GM06990 (cell line): Measurements from ENCODE around the gene STX7.

ENCODE experiments used
- DNase-seq: peaks from one replicate; pipeline ENCODE4 v3.0.0-alpha.2; 2011; ENCODE audit not compliant: insufficient read length; ENCODE audit errors: extremely low read depth
- H3K27me3 ChIP-seq: replicated peaks from 2 replicates; pipeline ENCODE4 v1.6.0; 2011; ENCODE audit warnings: low read length; ENCODE audit not compliant: control insufficient read depth, insufficient read depth
- H3K36me3 ChIP-seq: 2 replicates; pipeline ENCODE4 v1.5.1; 2011; ENCODE audit warnings: low read length; ENCODE audit not compliant: control insufficient read depth, insufficient read depth
- H3K4me3 ChIP-seq: replicated peaks from 2 replicates; pipeline ENCODE4 v1.5.1; 2011; ENCODE audit warnings: low read depth, mild to moderate bottlenecking, control low read depth, low read length
- CTCF ChIP-seq: IDR thresholded peaks from 2 replicates; pipeline ENCODE4 v1.5.1; 2011; ENCODE audit warnings: low read length, control low read depth, mild to moderate bottlenecking, inconsistent platforms; ENCODE audit not compliant: insufficient read depth, poor library complexity, severe bottlenecking

STX7 gene

GRCh38 chr6:132414322-132414721 is 98.6 kb downstream of the STX7 start:
- no peaks in the 10 kb centered on the region for H3K36me3 ChIP-seq
- DNase-seq: no peak
- no peaks in the 10 kb centered on the region for H3K27me3 ChIP-seq
- H3K4me3 ChIP-seq: no peak overlapping the region
- TF ChIP-seq CTCF: no peak

- Histone ChIP-seq H3K36me3 (no peaks in the 10 kb centered on the region), H3K27me3 (no peaks in the 10 kb centered on the region), H3K4me3 (no peak overlapping the region)
- no peak for DNase-seq
- TF ChIP-seq CTCF: no peak
These were observed 99.5 kb downstream of the STX7 start for GRCh38 chr6:132413499-132413802.

GRCh38 chr6:132412656-132413498 is 100.0 kb downstream of the STX7 start:
- Histone ChIP-seq H3K36me3 (no peaks in the 10 kb centered on the region), H3K4me3 (no peak overlapping the region), H3K27me3 (no peaks in the 10 kb centered on the region)
- DNase-seq: no peak
- TF ChIP-seq CTCF: no peak

- H3K27me3 ChIP-seq: no peaks in the 10 kb centered on the region
These were observed 101.6 kb downstream of the STX7 start for GRCh38 chr6:132411296-132411695.

GRCh38 chr6:132410830-132411229 is 102.1 kb downstream of the STX7 start:
- TF ChIP-seq CTCF: no peak
- DNase-seq: no peak
- no peaks in the 10 kb centered on the region for H3K36me3 ChIP-seq
- no peak overlapping the region for H3K4me3 ChIP-seq
- no peaks in the 10 kb centered on the region for H3K27me3 ChIP-seq

More at GRCh38 chr6:132411296-132411695, 101.6 kb downstream of the STX7 start:
- Histone ChIP-seq H3K4me3 (no peak overlapping the region), H3K36me3 (no peaks in the 10 kb centered on the region)
- DNase-seq: no peak
- no peak for TF ChIP-seq CTCF
